ENCODE results near the gene RNF213.

GRCh38 chr17:80371196-80371595, 110.5 kb downstream of the RNF213 start:
- TF ChIP-seq ZNF274 (IDR thresholded peaks at IDR 0.05; ENCODE audit: low read depth, low read length) (no peak), SUZ12 (IDR thresholded peaks at IDR 0.05; ENCODE audit: extremely low read depth, insufficient read depth, insufficient read length) (no peak)
